ENCODE data around the gene EXD3.

The EXD3 gene

DNA sequence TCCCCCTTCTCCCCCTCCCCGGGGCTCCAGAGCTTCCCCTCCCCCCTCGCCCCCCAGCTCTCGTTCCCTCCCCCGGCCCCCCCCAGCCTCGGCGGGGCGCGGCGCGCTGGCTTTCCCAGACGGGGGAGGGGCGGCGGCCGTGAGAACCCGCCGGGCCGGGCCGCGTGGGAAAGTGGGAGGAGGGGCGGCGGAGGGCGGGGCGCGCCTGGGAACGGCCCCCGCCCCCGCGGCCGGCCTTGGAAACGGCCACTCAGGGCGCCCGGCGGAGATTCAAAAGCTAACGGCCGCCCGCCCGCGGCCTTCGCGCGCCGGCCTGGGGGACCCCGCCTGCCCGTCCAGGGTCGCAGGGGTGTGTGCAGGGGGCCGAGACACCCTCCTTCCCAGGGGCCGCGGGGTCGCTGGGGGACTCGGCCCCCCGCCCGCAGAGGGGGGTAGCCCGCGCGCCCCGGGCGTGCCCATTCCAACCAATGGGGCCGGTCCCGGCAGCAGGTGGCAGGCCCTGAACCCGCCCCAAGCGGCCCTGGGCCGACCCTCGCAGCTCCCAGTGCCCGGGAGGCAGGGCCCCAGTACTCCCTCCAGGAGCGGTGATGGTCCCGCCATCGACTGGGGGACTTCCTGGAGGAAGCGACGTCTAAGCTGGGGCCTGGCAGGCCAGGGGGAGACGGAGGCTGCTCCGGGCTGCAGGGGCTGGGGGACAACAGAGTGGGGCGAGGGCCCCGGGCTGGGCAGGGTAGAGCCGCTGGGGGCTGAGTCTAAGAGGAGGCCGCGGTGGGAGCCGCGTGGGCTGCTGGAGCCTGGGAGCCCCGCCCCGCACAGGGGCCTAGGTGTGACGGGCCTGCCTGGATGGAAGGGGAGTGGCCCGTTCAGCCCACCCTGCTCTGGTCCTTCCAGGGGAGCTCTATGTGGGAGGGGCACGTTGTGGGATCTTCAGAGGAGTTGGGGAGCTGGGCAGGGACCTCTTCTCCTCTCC, 106.7 kb downstream of the EXD3 start:
- no peaks in the 10 kb centered on the region for H3K9me3 ChIP-seq
- no peak overlapping the region for H3K27ac ChIP-seq
- peaks cover 0 to 7% of the 10 kb centered on the region in 2 experiments for H3K4me1 ChIP-seq (ENCODE audit: control insufficient read depth in 1 of 2, insufficient read depth in 1 of 2, low read depth in 1 of 2, low read length in 1 of 2)
- H3K27me3 ChIP-seq, result peaks cover 58% of the 10 kb centered on the region
- no peak overlapping the region for H3K4me3 ChIP-seq (ENCODE audit: low read depth in 1 of 2, low read length in 1 of 2)
- TF ChIP-seq, protein P1, sequence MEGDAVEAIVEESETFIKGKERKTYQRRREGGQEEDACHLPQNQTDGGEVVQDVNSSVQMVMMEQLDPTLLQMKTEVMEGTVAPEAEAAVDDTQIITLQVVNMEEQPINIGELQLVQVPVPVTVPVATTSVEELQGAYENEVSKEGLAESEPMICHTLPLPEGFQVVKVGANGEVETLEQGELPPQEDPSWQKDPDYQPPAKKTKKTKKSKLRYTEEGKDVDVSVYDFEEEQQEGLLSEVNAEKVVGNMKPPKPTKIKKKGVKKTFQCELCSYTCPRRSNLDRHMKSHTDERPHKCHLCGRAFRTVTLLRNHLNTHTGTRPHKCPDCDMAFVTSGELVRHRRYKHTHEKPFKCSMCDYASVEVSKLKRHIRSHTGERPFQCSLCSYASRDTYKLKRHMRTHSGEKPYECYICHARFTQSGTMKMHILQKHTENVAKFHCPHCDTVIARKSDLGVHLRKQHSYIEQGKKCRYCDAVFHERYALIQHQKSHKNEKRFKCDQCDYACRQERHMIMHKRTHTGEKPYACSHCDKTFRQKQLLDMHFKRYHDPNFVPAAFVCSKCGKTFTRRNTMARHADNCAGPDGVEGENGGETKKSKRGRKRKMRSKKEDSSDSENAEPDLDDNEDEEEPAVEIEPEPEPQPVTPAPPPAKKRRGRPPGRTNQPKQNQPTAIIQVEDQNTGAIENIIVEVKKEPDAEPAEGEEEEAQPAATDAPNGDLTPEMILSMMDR (IDR thresholded peaks at IDR 0.05), result no peak
- H3K36me3 ChIP-seq, result no peaks in the 10 kb centered on the region

DNA sequence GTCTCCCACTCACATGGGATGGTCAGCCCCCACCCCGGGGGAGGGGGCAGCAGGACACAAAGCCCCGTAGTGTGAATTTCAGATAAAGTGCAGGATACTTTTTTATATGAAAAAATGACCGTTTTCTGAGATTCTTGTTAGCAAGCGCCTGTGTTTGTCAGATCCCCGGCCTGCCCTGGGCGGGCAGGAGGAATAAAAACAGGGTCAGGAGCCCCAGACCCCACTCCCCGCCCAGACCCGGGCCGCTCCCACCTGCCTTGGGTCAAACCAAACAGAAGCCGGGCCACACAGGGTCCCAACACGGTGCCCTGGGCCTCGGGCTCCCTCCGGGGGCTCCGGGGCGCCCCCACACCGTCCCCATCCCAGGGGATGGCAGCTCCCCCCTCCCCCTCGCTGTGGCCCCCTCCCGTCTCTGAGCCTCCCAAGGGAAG, 107.4 kb downstream of the EXD3 start:
- Histone ChIP-seq H3K4me3 (ENCODE audit: low read depth in 1 of 2, low read length in 1 of 2) (no peak overlapping the region), H3K27me3 (peaks cover 51% of the 10 kb centered on the region), H3K9me3 (no peaks in the 10 kb centered on the region), H3K4me1 (ENCODE audit: control insufficient read depth in 1 of 2, insufficient read depth in 1 of 2, low read depth in 1 of 2, low read length in 1 of 2) (peaks cover 0 to 4% of the 10 kb centered on the region in 2 experiments), H3K27ac (no peak overlapping the region), H3K36me3 (no peaks in the 10 kb centered on the region)
- TF ChIP-seq, protein P1 (IDR thresholded peaks at IDR 0.05), result no peak

DNA sequence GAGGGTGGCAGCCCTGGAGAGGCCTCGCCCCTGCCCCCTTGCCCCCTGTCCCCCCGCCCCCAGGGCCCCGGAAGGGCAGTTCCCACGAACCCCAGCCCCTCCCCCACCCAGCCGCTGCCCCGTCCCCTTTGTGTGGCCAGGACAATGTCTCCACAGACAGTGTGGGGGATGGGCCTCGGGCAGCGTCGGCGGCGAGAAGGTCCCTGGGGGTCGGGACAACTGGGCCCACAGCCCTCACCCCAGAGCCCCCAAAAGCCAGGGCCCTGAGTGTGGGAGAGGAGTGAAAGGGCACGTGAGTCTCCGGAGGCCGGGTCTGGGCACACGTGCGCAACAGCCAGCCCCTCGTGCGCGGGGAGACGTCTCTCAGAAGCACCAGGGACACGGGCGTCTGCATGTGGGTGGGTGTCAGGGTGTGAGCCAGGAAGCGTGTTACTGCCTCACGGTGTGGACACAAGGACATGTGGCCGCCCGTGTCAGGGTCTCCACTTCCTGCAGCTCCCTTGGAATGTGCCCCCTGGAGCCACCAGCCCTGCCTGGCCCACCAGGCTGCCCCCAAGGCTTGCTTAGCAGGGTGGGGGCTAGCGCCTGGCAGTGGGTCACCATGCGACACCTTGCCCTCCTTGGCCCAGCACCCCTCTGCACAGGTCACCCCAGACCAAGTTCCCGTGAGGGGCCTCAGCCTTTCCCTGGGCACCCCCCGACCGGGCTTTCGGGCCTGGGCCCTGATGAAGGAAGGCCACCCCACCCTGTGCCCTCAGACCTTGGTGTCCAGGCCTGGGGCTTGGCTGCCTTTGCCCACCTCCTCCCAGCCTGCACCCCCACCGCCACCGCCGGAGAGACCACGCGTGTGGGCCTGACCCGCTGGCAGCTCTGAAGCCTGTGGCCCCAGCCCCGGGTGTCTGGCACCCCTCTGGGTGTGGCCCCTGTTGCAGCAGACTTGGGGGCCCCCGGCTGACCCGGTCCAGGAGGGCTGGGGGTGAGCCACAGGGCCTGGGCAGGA, 108.1 kb downstream of the EXD3 start:
- no peaks in the 10 kb centered on the region for H3K36me3 ChIP-seq
- no peak overlapping the region for H3K27ac ChIP-seq
- no peaks in the 10 kb centered on the region for H3K9me3 ChIP-seq
- H3K4me3 ChIP-seq (ENCODE audit: low read depth in 1 of 2, low read length in 1 of 2), result no peak overlapping the region
- TF ChIP-seq, protein P1 (IDR thresholded peaks at IDR 0.05), result no peak
- peaks cover 44% of the 10 kb centered on the region for H3K27me3 ChIP-seq
- H3K4me1 ChIP-seq (ENCODE audit: control insufficient read depth in 1 of 2, insufficient read depth in 1 of 2, low read depth in 1 of 2, low read length in 1 of 2), result no peaks in the 10 kb centered on the region

DNA sequence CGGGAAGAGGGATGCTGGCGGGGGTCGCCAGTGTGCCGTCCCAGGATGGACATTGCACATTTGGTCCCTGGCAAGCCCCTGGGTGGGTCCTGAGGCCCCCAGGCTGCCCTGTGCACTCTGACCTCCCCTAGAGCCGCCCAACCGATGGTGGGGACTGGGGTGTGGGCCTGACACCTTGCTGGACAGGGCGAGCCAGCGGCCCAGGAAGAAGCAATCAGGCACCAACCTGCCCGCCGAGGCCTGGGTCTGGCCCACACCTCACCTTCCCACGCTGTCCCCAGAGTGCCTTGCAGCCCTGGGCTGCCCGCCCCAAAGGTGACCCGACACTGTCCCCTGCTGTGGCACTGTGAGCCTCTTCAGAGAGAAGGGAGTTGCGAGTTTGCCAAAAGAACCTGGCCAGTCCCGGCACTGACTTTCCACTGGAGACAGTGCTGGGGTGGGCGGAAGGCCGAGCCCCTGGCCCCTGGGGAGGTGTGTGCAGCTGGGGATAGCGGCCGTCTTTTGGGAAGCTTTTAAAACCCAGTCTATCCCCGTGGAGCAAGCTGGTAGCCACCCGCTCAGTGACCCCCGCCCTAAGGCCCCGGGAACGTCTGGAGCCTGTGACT, 108.9 kb downstream of the EXD3 start:
- Histone ChIP-seq H3K4me3 (ENCODE audit: low read depth in 1 of 2, low read length in 1 of 2) (no peak overlapping the region), H3K27me3 (peaks cover 50% of the 10 kb centered on the region), H3K9me3 (no peaks in the 10 kb centered on the region), H3K27ac (no peak overlapping the region), H3K4me1 (ENCODE audit: control insufficient read depth in 1 of 2, insufficient read depth in 1 of 2, low read depth in 1 of 2, low read length in 1 of 2) (no peaks in the 10 kb centered on the region), H3K36me3 (no peaks in the 10 kb centered on the region)
- TF ChIP-seq, protein P1 (IDR thresholded peaks at IDR 0.05), result no peak

DNA sequence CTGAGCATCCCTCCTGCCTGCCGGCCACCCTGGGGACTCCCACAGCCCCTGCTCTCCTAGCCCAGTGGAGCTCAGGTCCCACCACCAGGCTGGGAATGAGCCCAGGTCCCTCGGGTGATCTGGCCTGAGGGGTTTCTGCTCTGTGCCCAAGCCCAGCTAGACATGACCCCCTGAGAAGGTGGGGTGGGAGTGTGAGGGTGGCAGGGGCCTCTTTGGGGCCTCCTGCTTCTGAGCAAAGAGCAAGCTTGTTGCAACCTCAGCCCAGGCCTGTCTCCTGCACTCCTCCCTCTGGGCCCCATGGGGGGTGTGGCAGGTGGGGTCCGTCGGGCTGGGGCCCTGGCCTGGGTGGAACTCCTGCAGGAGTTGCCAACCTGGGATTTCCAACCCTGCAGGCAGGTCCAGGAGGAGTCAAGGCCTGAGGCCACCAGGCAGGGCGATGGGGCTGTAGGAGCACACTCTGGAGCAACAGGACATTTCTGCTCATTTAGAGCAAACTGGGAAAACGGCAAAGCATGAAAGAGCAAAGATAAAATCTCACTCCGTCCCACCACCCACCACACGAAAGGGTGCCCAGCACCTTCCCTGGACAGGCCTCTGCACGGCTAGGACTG, 109.5 kb downstream of the EXD3 start:
- TF ChIP-seq, protein P1 (IDR thresholded peaks at IDR 0.05), result no peak
- H3K36me3 ChIP-seq, result no peaks in the 10 kb centered on the region
- no peak overlapping the region for H3K4me3 ChIP-seq (ENCODE audit: low read depth in 1 of 2, low read length in 1 of 2)
- no peak overlapping the region for H3K27ac ChIP-seq
- H3K27me3 ChIP-seq, result peaks cover 56% of the 10 kb centered on the region
- no peaks in the 10 kb centered on the region for H3K9me3 ChIP-seq
- H3K4me1 ChIP-seq (ENCODE audit: control insufficient read depth in 1 of 2, insufficient read depth in 1 of 2, low read depth in 1 of 2, low read length in 1 of 2), result no peaks in the 10 kb centered on the region

All from neutrophil (primary cell).